ENCODE data around the gene MEX3A. TPM values are rescaled to one million over a fixed set of nuclear protein-coding genes. Genes with fewer than 3 reads are reported as not detected.

MEX3A gene
- total and polyA plus RNA-seq, 2 of the 8 experiments (the other 6 are each of a cell fraction or from before 2014, with no cell fraction given): 34.1 to 52.4 TPM

- no peak for TF ChIP-seq USF2 (IDR thresholded peaks at IDR 0.05; ENCODE audit: low read length)
Measured at GRCh38 chr1:156101880-156102279, 19.6 kb upstream of the MEX3A start (continued).

All from H1 (cell line).